Hair follicle dermal papilla cell (primary cell): Measurements from ENCODE around the gene LDHAL6B. TPM values are rescaled to one million over a fixed set of nuclear protein-coding genes. Genes with fewer than 3 reads are reported as not detected.

Source experiments
- small RNA-seq: library from RNA; depleted of rRNA; stranded (forward); fragments of <200 nt; gene quantifications from one replicate; pipeline ENCODE3, GENCODE V24; 2012
- total RNA-seq: library from RNA; depleted of rRNA; stranded (reverse); fragments of >200 nt; gene quantifications from 2 replicates; pipeline ENCODE4 v1.2.3, GENCODE V29; 2012

Gene LDHAL6B
- not detected in 2 replicates for total RNA-seq

GRCh38 chr15:59206623-59207183, at the start of gene LDHAL6B:
TSS of gene LDHAL6B (plus strand) at chr15:59206843. CDS start at chr15:59206941, 98 bp downstream.

Small RNA genes within 50 kb of the gene (small RNA-seq; reads per million reads assigned to genes)
- gene MIR2116 (13.5 reads per million, percentile 93 among the genes with 10 or more reads in this experiment), gene RNU4-80P (not detected)

Other genes with a start within 250 kb of the LDHAL6B start
- gene RNF111, start 219.2 kb upstream of the LDHAL6B start, total RNA-seq = 21.7 and 34.4 TPM in 2 replicates
- gene CCNB2, start 101.7 kb upstream of the LDHAL6B start, total RNA-seq = 6.2 and 7.6 TPM in 2 replicates
- 155 and 165 TPM in 2 replicates for gene MYO1E, start 166.0 kb downstream of the LDHAL6B start, total RNA-seq
- gene FAM81A, start 231.3 kb downstream of the LDHAL6B start, total RNA-seq = 0.12 and 0.16 TPM in 2 replicates